Neural progenitor cell (in vitro differentiated cells): ENCODE data around the gene GLIPR1L2. TPM values are rescaled to one million over a fixed set of nuclear protein-coding genes. Genes with fewer than 3 reads are reported as not detected.
"Not testable (repeated sequence)": the region's sequence is repeated elsewhere in the genome, so short reads cannot be mapped to it uniquely, and the experiment has no call there.

Source experiments
- DNase-seq: peaks from one replicate; pipeline ENCODE4 v3.0.0-alpha.2; 2016; ENCODE audit warnings: low spot score
- H2AFZ ChIP-seq: fragments of 200-600 bp; sonication (generic); replicated peaks from 2 replicates; pipeline ENCODE4 v1.6.1; 2016; ENCODE audit warnings: antibody characterized with exemption
- H3F3A ChIP-seq: fragments of 200-600 bp; sonication (generic); 2 replicates; pipeline ENCODE4 v1.6.1; 2016; ENCODE audit warnings: antibody characterized with exemption, low read depth
- H3K27ac ChIP-seq: fragments of 200-600 bp; sonication (generic); 2 replicates; pipeline ENCODE4 v1.5.1; 2016; ENCODE audit warnings: mild to moderate bottlenecking
- H3K27me3 ChIP-seq: fragments of 200-600 bp; sonication (generic); 2 replicates; pipeline ENCODE4 v1.6.1; 2016; ENCODE audit warnings: mild to moderate bottlenecking, moderate library complexity
- H3K36me3 ChIP-seq: fragments of 200-600 bp; sonication (generic); 2 replicates; pipeline ENCODE4 v1.5.1; 2016
- H3K4me1 ChIP-seq: fragments of 200-600 bp; sonication (generic); 2 replicates; pipeline ENCODE4 v1.6.1; 2016; ENCODE audit warnings: mixed run types
- H3K4me2 ChIP-seq: fragments of 200-600 bp; sonication (generic); 2 replicates; pipeline ENCODE4 v1.6.1; 2016
- H3K4me3 ChIP-seq: fragments of 200-600 bp; sonication (generic); 2 replicates; pipeline ENCODE4 v1.5.1; 2016
- H3K79me2 ChIP-seq: fragments of 200-600 bp; sonication (generic); 2 replicates; pipeline ENCODE4 v1.6.1; 2016; ENCODE audit warnings: low read depth
- H3K9ac ChIP-seq: fragments of 200-600 bp; sonication (generic); 2 replicates; pipeline ENCODE4 v1.6.1; 2016
- H3K9me3 ChIP-seq: fragments of 200-600 bp; sonication (generic); 2 replicates; pipeline ENCODE4 v1.5.1; 2016; ENCODE audit warnings: low read depth
- H4K20me1 ChIP-seq: fragments of 200-600 bp; sonication (generic); 2 replicates; pipeline ENCODE4 v1.6.1; 2016; ENCODE audit warnings: low read depth
- H3K27ac Mint-ChIP-seq: 3 replicates; pipeline ENCODE4 v1.8.0; 2021; ENCODE audit warnings: mixed read lengths
- H3K27me3 Mint-ChIP-seq: 2 replicates; pipeline ENCODE4 v1.8.0; 2022; ENCODE audit warnings: low read depth, mild to moderate bottlenecking, inconsistent platforms, moderate library complexity, mixed read lengths; ENCODE audit not compliant: insufficient read depth
- H3K36me3 Mint-ChIP-seq: 3 replicates; pipeline ENCODE4 v1.8.0; 2021; ENCODE audit warnings: mixed read lengths
- H3K4me1 Mint-ChIP-seq: 3 replicates; pipeline ENCODE4 v1.8.0; 2021; ENCODE audit warnings: mixed read lengths
- H3K4me3 Mint-ChIP-seq: 3 replicates; pipeline ENCODE4 v1.8.0; 2021; ENCODE audit warnings: mild to moderate bottlenecking, moderate library complexity, mixed read lengths
- H3K9me3 Mint-ChIP-seq: 3 replicates; pipeline ENCODE4 v1.8.0; 2020; ENCODE audit warnings: mixed read lengths
- CTCF ChIP-seq: fragments of 200-600 bp; sonication (generic); IDR thresholded peaks from 2 replicates; pipeline ENCODE4 v1.5.1; 2017; ENCODE audit warnings: antibody characterized with exemption, mild to moderate bottlenecking
- EZH2 ChIP-seq: fragments of 200-600 bp; sonication (generic); IDR thresholded peaks from 2 replicates; pipeline ENCODE4 v1.6.1; 2017; ENCODE audit warnings: antibody characterized with exemption, mild to moderate bottlenecking, moderate library complexity
- EZH2phosphoT487 ChIP-seq: fragments of 200-600 bp; sonication (generic); IDR thresholded peaks from 2 replicates; pipeline ENCODE4 v1.6.1; 2017; ENCODE audit warnings: antibody characterized with exemption
- total RNA-seq: library from RNA; depleted of rRNA; stranded (reverse); fragments of >200 nt; gene quantifications from 2 replicates; pipeline ENCODE4 v1.2.3, GENCODE V29; 2015; ENCODE audit warnings: low replicate concordance

GLIPR1L2 gene
- 0.31 TPM in 1 of 2 replicates, not detected in the other for total RNA-seq

- Histone ChIP-seq H3K4me2 (peak within 1 kb of the TSS; percentile 78), H2AFZ (peak within 1 kb of the TSS; percentile 97), H3K9ac (no peak within 1 kb of the TSS), H4K20me1 (no peaks in the 10 kb centered on the region), H3K4me3 (peak within 1 kb of the TSS; percentile 51), H3K79me2 (no peaks in the 10 kb centered on the region), H3K4me1 (no peaks in the 10 kb centered on the region), H3K9me3 (no peaks in the 10 kb centered on the region), H3K27ac (no peak within 1 kb of the TSS), H3K27me3 (no peaks in the 10 kb centered on the region), H3K36me3 (no peaks in the 10 kb centered on the region), H3F3A (no peaks in the 10 kb centered on the region)
- Mint-ChIP-seq H3K36me3 (no peaks in the 10 kb centered on the region), H3K4me1 (no peaks in the 10 kb centered on the region), H3K9me3 (no peaks in the 10 kb centered on the region), H3K4me3 (peak within 1 kb of the TSS; percentile 72), H3K27ac (no peak within 1 kb of the TSS), H3K27me3 (no peaks in the 10 kb centered on the region)
- TF ChIP-seq CTCF (peak; percentile 81), EZH2phosphoT487 (no peak)
- peak; percentile 97 for DNase-seq
Measured at GRCh38 chr12:75390899-75391538, at the start of gene GLIPR1L2. GLIPR1L2 (plus strand) TSS chr12:75391089; CDS start chr12:75391117, 28 bp downstream.

GRCh38 chr12:75341873-75342272 lies 49.0 kb upstream of the GLIPR1L2 start:
- H3K79me2 ChIP-seq: no peaks in the 10 kb centered on the region
- no peaks in the 10 kb centered on the region for H3K4me1 ChIP-seq
- H3K9me3 Mint-ChIP-seq: peaks cover 7% of the 10 kb centered on the region
- no peak overlapping the region for H2AFZ ChIP-seq
- no peak overlapping the region for H3K4me3 ChIP-seq
- H3K4me3 Mint-ChIP-seq: no peak overlapping the region
- H3K4me1 Mint-ChIP-seq: no peaks in the 10 kb centered on the region
- H3F3A ChIP-seq: no peaks in the 10 kb centered on the region
- no peak overlapping the region for H3K27ac Mint-ChIP-seq
- H3K27ac ChIP-seq: no peak overlapping the region
- H3K9me3 ChIP-seq: no peaks in the 10 kb centered on the region
- H3K36me3 Mint-ChIP-seq: no peaks in the 10 kb centered on the region
- peaks cover 4% of the 10 kb centered on the region for H3K27me3 Mint-ChIP-seq
- no peak overlapping the region for H3K4me2 ChIP-seq
- no peak overlapping the region for H3K9ac ChIP-seq
- no peak for TF ChIP-seq EZH2
- TF ChIP-seq CTCF: no peak
- TF ChIP-seq EZH2phosphoT487: no peak
- no peaks in the 10 kb centered on the region for H4K20me1 ChIP-seq
- no peaks in the 10 kb centered on the region for H3K27me3 ChIP-seq
- H3K36me3 ChIP-seq: no peaks in the 10 kb centered on the region
- no peak for DNase-seq

GRCh38 chr12:75345531-75345930 lies 45.4 kb upstream of the GLIPR1L2 start:
- TF ChIP-seq EZH2: no peak
- Histone ChIP-seq H3K27ac (no peak overlapping the region), H3K27me3 (no peaks in the 10 kb centered on the region), H2AFZ (no peak overlapping the region), H3K36me3 (no peaks in the 10 kb centered on the region), H3K4me2 (no peak overlapping the region), H4K20me1 (no peaks in the 10 kb centered on the region), H3K9me3 (no peaks in the 10 kb centered on the region), H3K4me3 (no peak overlapping the region), H3K4me1 (no peaks in the 10 kb centered on the region), H3F3A (no peaks in the 10 kb centered on the region), H3K9ac (no peak overlapping the region), H3K79me2 (no peaks in the 10 kb centered on the region)
- DNase-seq: no peak
- no peak overlapping the region for H3K4me3 Mint-ChIP-seq
- peaks cover 2% of the 10 kb centered on the region for H3K27me3 Mint-ChIP-seq
- H3K4me1 Mint-ChIP-seq: no peaks in the 10 kb centered on the region
- H3K27ac Mint-ChIP-seq: no peak overlapping the region
- H3K9me3 Mint-ChIP-seq: no peaks in the 10 kb centered on the region
- no peaks in the 10 kb centered on the region for H3K36me3 Mint-ChIP-seq

- H3K36me3 Mint-ChIP-seq, H3K9me3 Mint-ChIP-seq, H3K4me3 Mint-ChIP-seq, H3K27ac ChIP-seq, H3K9ac ChIP-seq, H3K4me3 ChIP-seq, H3K4me2 ChIP-seq, H3K79me2 ChIP-seq, DNase-seq, H3K4me1 ChIP-seq, H3K27ac Mint-ChIP-seq, H2AFZ ChIP-seq, H3K9me3 ChIP-seq, H3K4me1 Mint-ChIP-seq, H3K27me3 ChIP-seq, H3F3A ChIP-seq, H3K27me3 Mint-ChIP-seq, H4K20me1 ChIP-seq, H3K36me3 ChIP-seq: not testable (repeated sequence)
Measured at GRCh38 chr12:75346215-75346614, 44.7 kb upstream of the GLIPR1L2 start.
